Fibroblast of lung (primary cell): ENCODE data around the gene CMTM4.

Experiments used
- CTCF ChIP-seq, 2 donors: IDR thresholded peaks in 1 of 2; conservative IDR thresholded peaks in 1 of 2; 1 replicate in 1 of 2; 2 replicates in 1 of 2; pipeline ENCODE4 v1.5.1; 2011 to 2012; ENCODE audit warnings: low read length in 2 of 2, control low read depth in 1 of 2, inconsistent platforms in 1 of 2, low read depth in 1 of 2, mild to moderate bottlenecking in 1 of 2
- EZH2 ChIP-seq: IDR thresholded peaks from 2 replicates; pipeline ENCODE4 v1.5.1; 2012; ENCODE audit warnings: low read length, control low read depth, mild to moderate bottlenecking; ENCODE audit errors: missing control alignments

- TF ChIP-seq CTCF (conservative IDR thresholded peaks at IDR 0.05 in 1 of 2, IDR thresholded peaks at IDR 0.05 in 1 of 2; ENCODE audit: low read depth in 1 of 2, low read length in 2 of 2) (no peak), EZH2 (no peak)
Observed at GRCh38 chr16:66728804-66729203, 32.3 kb upstream of the CMTM4 start.
